ENCODE data around the gene ITGA3. TPM values are rescaled to one million over a fixed set of nuclear protein-coding genes. Genes with fewer than 3 reads are reported as not detected.

The ITGA3 gene
- total RNA-seq, 2 experiments from 2014 or later: 2.3 to 2.4 TPM

- no peak overlapping the region for H3K27ac Mint-ChIP-seq
- no peak overlapping the region for H3K27ac ChIP-seq (ENCODE audit: low read depth in 1 of 2, low read length in 2 of 2)
- H3K4me3 ChIP-seq (ENCODE audit: low read length): no peak overlapping the region
- no peaks in the 10 kb centered on the region for H3K9me3 Mint-ChIP-seq
- H3K4me1 ChIP-seq (ENCODE audit: insufficient read depth, low read length): peaks cover 7% of the 10 kb centered on the region
- ATAC-seq (ENCODE audit: poor library complexity) (no peak), DNase-seq (no peak)
- ChIA-PET POLR2A (no interaction called here), CTCF (no interaction called here)
- H3K27me3 ChIP-seq (ENCODE audit: control insufficient read depth in 1 of 2, insufficient read depth in 2 of 2, low read length in 2 of 2): peaks cover 3 to 10% of the 10 kb centered on the region in 2 experiments
- peaks cover 24% of the 10 kb centered on the region for H3K27me3 Mint-ChIP-seq
- no peaks in the 10 kb centered on the region for H3K4me1 Mint-ChIP-seq (ENCODE audit: low read depth)
- no peaks in the 10 kb centered on the region for H3K36me3 ChIP-seq (ENCODE audit: insufficient read depth, low read length)
- no peaks in the 10 kb centered on the region for H3K36me3 Mint-ChIP-seq (ENCODE audit: low read depth)
- intact Hi-C loops (cut with DNase I, micrococcal nuclease): no loop called here
- TF ChIP-seq, protein P1, sequence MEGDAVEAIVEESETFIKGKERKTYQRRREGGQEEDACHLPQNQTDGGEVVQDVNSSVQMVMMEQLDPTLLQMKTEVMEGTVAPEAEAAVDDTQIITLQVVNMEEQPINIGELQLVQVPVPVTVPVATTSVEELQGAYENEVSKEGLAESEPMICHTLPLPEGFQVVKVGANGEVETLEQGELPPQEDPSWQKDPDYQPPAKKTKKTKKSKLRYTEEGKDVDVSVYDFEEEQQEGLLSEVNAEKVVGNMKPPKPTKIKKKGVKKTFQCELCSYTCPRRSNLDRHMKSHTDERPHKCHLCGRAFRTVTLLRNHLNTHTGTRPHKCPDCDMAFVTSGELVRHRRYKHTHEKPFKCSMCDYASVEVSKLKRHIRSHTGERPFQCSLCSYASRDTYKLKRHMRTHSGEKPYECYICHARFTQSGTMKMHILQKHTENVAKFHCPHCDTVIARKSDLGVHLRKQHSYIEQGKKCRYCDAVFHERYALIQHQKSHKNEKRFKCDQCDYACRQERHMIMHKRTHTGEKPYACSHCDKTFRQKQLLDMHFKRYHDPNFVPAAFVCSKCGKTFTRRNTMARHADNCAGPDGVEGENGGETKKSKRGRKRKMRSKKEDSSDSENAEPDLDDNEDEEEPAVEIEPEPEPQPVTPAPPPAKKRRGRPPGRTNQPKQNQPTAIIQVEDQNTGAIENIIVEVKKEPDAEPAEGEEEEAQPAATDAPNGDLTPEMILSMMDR (IDR thresholded peaks at IDR 0.05): no peak
- no peaks in the 10 kb centered on the region for H3K9me3 ChIP-seq (ENCODE audit: control insufficient read depth in 1 of 2, insufficient read depth in 1 of 2, low read length in 2 of 2)
- H3K4me3 Mint-ChIP-seq: no peak overlapping the region
These were observed 8.8 kb upstream of the ITGA3 start for GRCh38 chr17:50047083-50047482.

DNA sequence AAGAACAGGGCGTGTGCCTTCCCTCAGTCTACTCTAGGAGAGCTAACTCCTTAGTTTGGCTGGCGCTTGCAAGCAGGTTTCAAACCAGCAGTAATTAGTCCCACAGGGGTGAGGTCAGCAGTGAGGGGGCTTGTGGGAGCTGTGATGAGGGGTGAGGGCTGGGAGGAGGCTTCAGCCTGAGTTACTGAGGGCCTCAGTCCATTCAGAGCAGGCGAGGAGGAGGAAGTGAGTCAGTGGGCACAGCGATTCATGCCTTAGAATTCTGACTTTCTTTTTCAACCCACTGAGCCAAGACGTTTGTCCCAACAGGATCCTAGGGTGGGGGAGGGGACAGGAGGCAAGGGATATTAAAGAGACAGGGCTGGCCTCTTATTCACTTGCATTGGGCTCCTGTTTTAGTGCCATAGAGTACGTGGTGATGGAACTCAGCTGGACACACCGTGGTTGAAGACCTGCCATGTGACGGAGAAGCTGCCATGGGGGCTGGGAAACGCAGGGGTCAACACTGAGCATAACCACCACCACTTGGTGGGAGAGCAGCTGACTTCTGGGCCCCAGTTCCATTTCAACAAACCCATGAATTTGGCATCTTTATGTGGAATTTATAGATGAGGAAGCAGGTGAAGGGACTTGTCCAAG lies 8.3 kb upstream of the ITGA3 start:
- intact Hi-C loops (cut with DNase I, micrococcal nuclease): no loop called here
- no peak for DNase-seq
- Mint-ChIP-seq H3K4me3 (no peak overlapping the region), H3K36me3 (ENCODE audit: low read depth) (no peaks in the 10 kb centered on the region), H3K9me3 (no peaks in the 10 kb centered on the region), H3K27me3 (peaks cover 22% of the 10 kb centered on the region), H3K27ac (no peak overlapping the region), H3K4me1 (ENCODE audit: low read depth) (no peaks in the 10 kb centered on the region)
- Histone ChIP-seq H3K36me3 (ENCODE audit: insufficient read depth, low read length) (no peaks in the 10 kb centered on the region), H3K4me1 (ENCODE audit: insufficient read depth, low read length) (peaks cover 7% of the 10 kb centered on the region), H3K27me3 (ENCODE audit: control insufficient read depth in 1 of 2, insufficient read depth in 2 of 2, low read length in 2 of 2) (peaks cover 3 to 10% of the 10 kb centered on the region in 2 experiments), H3K9me3 (ENCODE audit: control insufficient read depth in 1 of 2, insufficient read depth in 1 of 2, low read length in 2 of 2) (no peaks in the 10 kb centered on the region), H3K27ac (ENCODE audit: low read depth in 1 of 2, low read length in 2 of 2) (no peak overlapping the region), H3K4me3 (ENCODE audit: low read length) (no peak overlapping the region)
- ChIA-PET POLR2A (interaction anchor here (0.5 kb wide), 1 partner anchor 155 kb away, joined by 3 read pairs; no protein-coding TSS in a partner anchor), CTCF (no interaction called here)
- no peak for ATAC-seq (ENCODE audit: poor library complexity)
- TF ChIP-seq, protein P1 (IDR thresholded peaks at IDR 0.05): no peak

- H3K4me3 ChIP-seq (ENCODE audit: low read length): no peak overlapping the region
- no peaks in the 10 kb centered on the region for H3K36me3 ChIP-seq (ENCODE audit: insufficient read depth, low read length)
- TF ChIP-seq, protein P1 (IDR thresholded peaks at IDR 0.05): no peak
- H3K4me1 Mint-ChIP-seq (ENCODE audit: low read depth): no peaks in the 10 kb centered on the region
- CTCF ChIA-PET: no interaction called here
- peaks cover 22% of the 10 kb centered on the region for H3K27me3 Mint-ChIP-seq
- H3K9me3 Mint-ChIP-seq: no peaks in the 10 kb centered on the region
- H3K9me3 ChIP-seq (ENCODE audit: control insufficient read depth in 1 of 2, insufficient read depth in 1 of 2, low read length in 2 of 2): no peaks in the 10 kb centered on the region
- peaks cover 7% of the 10 kb centered on the region for H3K4me1 ChIP-seq (ENCODE audit: insufficient read depth, low read length)
- DNase-seq (no peak), ATAC-seq (ENCODE audit: poor library complexity) (no peak)
- H3K27ac Mint-ChIP-seq: no peak overlapping the region
- POLR2A ChIA-PET: no interaction called here
- H3K36me3 Mint-ChIP-seq (ENCODE audit: low read depth): no peaks in the 10 kb centered on the region
- intact Hi-C loops (cut with DNase I, micrococcal nuclease): no loop called here
- peaks cover 3 to 10% of the 10 kb centered on the region in 2 experiments for H3K27me3 ChIP-seq (ENCODE audit: control insufficient read depth in 1 of 2, insufficient read depth in 2 of 2, low read length in 2 of 2)
- no peak overlapping the region for H3K27ac ChIP-seq (ENCODE audit: low read depth in 1 of 2, low read length in 2 of 2)
- H3K4me3 Mint-ChIP-seq: no peak overlapping the region
These were observed 7.7 kb upstream of the ITGA3 start for GRCh38 chr17:50048146-50048720.

Measured in CD4-positive, alpha-beta T cell (primary cell).